ENCODE results near the gene NGFR.

NGFR gene

GRCh38 chr17:49450181-49450580 is 44.9 kb upstream of the NGFR start:
- H3K27ac ChIP-seq (ENCODE audit: low read depth, low read length), result no peak overlapping the region
- no peaks in the 10 kb centered on the region for H3K79me2 ChIP-seq (ENCODE audit: control insufficient read depth, low read length)
- H3K9me3 ChIP-seq (ENCODE audit: control insufficient read depth, insufficient read depth, low read length), result no peaks in the 10 kb centered on the region
- peaks cover 5% of the 10 kb centered on the region for H3K4me1 ChIP-seq (ENCODE audit: control insufficient read depth, low read length)
- TF ChIP-seq CTCF (IDR thresholded peaks at IDR 0.05; ENCODE audit: low read depth, low read length, poor library complexity, severe bottlenecking) (no peak), EZH2phosphoT487 (IDR thresholded peaks at IDR 0.05; ENCODE audit: borderline replicate concordance, low read length) (no peak)
- H3K27me3 ChIP-seq (ENCODE audit: control insufficient read depth, low read length), result peaks cover 23% of the 10 kb centered on the region; the same call in 1 of the 2 replicates
- no peak overlapping the region for H3K4me2 ChIP-seq (ENCODE audit: low read length)
- H3F3A ChIP-seq (ENCODE audit: control insufficient read depth, insufficient read depth), result no peaks in the 10 kb centered on the region
- no peak overlapping the region for H3K4me3 ChIP-seq (ENCODE audit: low read length)
- H3K36me3 ChIP-seq (ENCODE audit: control insufficient read depth, low read length), result no peaks in the 10 kb centered on the region
- H3K9me2 ChIP-seq (replicated peaks; ENCODE audit: control insufficient read depth, low read length), result no peaks in the 10 kb centered on the region
- no peaks in the 10 kb centered on the region for H4K20me1 ChIP-seq (ENCODE audit: control insufficient read depth, insufficient read depth, low read depth, low read length)

- Histone ChIP-seq H3K36me3 (ENCODE audit: control insufficient read depth, low read length) (no peaks in the 10 kb centered on the region), H3K4me1 (ENCODE audit: control insufficient read depth, low read length) (peaks cover 5% of the 10 kb centered on the region), H3K79me2 (ENCODE audit: control insufficient read depth, low read length) (no peaks in the 10 kb centered on the region), H3K9me2 (replicated peaks; ENCODE audit: control insufficient read depth, low read length) (no peaks in the 10 kb centered on the region), H3K4me3 (ENCODE audit: low read length) (no peak overlapping the region), H3K27ac (ENCODE audit: low read depth, low read length) (no peak overlapping the region), H3K27me3 (ENCODE audit: control insufficient read depth, low read length) (peaks cover 22% of the 10 kb centered on the region; the same call in 1 of the 2 replicates), H4K20me1 (ENCODE audit: control insufficient read depth, insufficient read depth, low read depth, low read length) (no peaks in the 10 kb centered on the region), H3F3A (ENCODE audit: control insufficient read depth, insufficient read depth) (no peaks in the 10 kb centered on the region), H3K9me3 (ENCODE audit: control insufficient read depth, insufficient read depth, low read length) (no peaks in the 10 kb centered on the region), H3K4me2 (ENCODE audit: low read length) (no peak overlapping the region)
- TF ChIP-seq EZH2phosphoT487 (IDR thresholded peaks at IDR 0.05; ENCODE audit: borderline replicate concordance, low read length), result no peak
- TF ChIP-seq CTCF (IDR thresholded peaks at IDR 0.05; ENCODE audit: low read depth, low read length, poor library complexity, severe bottlenecking), result no peak
Observed at GRCh38 chr17:49450735-49451134, 44.4 kb upstream of the NGFR start.

- Histone ChIP-seq H3K4me2 (ENCODE audit: low read length) (peak overlapping the region; percentile 16; the same call in 1 of the 2 replicates), H3K9me2 (replicated peaks; ENCODE audit: control insufficient read depth, low read length) (no peaks in the 10 kb centered on the region), H3K27me3 (ENCODE audit: control insufficient read depth, low read length) (peaks cover 17% of the 10 kb centered on the region; the same call in 1 of the 2 replicates), H3K36me3 (ENCODE audit: control insufficient read depth, low read length) (no peaks in the 10 kb centered on the region), H3F3A (ENCODE audit: control insufficient read depth, insufficient read depth) (no peaks in the 10 kb centered on the region), H3K27ac (ENCODE audit: low read depth, low read length) (no peak overlapping the region), H3K4me1 (ENCODE audit: control insufficient read depth, low read length) (peaks cover 5% of the 10 kb centered on the region), H3K79me2 (ENCODE audit: control insufficient read depth, low read length) (no peaks in the 10 kb centered on the region), H3K9me3 (ENCODE audit: control insufficient read depth, insufficient read depth, low read length) (no peaks in the 10 kb centered on the region), H4K20me1 (ENCODE audit: control insufficient read depth, insufficient read depth, low read depth, low read length) (no peaks in the 10 kb centered on the region), H3K4me3 (ENCODE audit: low read length) (0 out of 2 replicates have a peak overlapping the region, but pooled peaks have one; percentile 14)
- TF ChIP-seq CTCF (IDR thresholded peaks at IDR 0.05; ENCODE audit: low read depth, low read length, poor library complexity, severe bottlenecking), result no peak
- TF ChIP-seq EZH2phosphoT487 (IDR thresholded peaks at IDR 0.05; ENCODE audit: borderline replicate concordance, low read length), result no peak
Observed at GRCh38 chr17:49452201-49452600, 42.9 kb upstream of the NGFR start.
